GM12878 (cell line): ENCODE data around the gene SLC35F2. TPM values are rescaled to one million over a fixed set of nuclear protein-coding genes. Genes with fewer than 3 reads are reported as not detected.
A peak's percentile ranks its signal among the peaks of the same experiment; 100 is the strongest.

ENCODE experiments used
- ATAC-seq: fragments of 200-7000 bp; cut with Tn5 transposase; 3 replicates; pipeline ENCODE4 v1.9.1; 2020; ENCODE audit warnings: mild to moderate bottlenecking, moderate library complexity
- BruUV-seq: library from RNA; stranded (reverse); fragments of 400-500 nt; replicated peaks from 2 replicates; lab custom pipeline; 2021; lab: Mats Ljungman, UMichigan
- CTCF ChIA-PET: fragments of 300-600 bp; sonication (Branson Sonifier 250); formaldehyde crosslinking; extraction: SDS; loops from one replicate; lab custom pipeline; 2021; ENCODE audit warnings: inconsistent platforms; lab: Yijun Ruan, JAX
- POLR2A ChIA-PET: fragments of 350-600 bp; formaldehyde crosslinking; extraction: SDS; loops from one replicate; lab custom pipeline; 2021; ENCODE audit warnings: inconsistent platforms; lab: Charles Lee
- RAD21 ChIA-PET: fragments of 300-600 bp; sonication (Branson Sonifier 250); formaldehyde crosslinking; loops from one replicate; lab custom pipeline; 2023; ENCODE audit warnings: antibody characterized with exemption; ENCODE audit not compliant: unreplicated experiment; lab: Charles Lee
- SMC1A ChIA-PET: fragments of 300-600 bp; sonication (Branson Sonifier 250); formaldehyde crosslinking; loops from one replicate; lab custom pipeline; 2023; ENCODE audit not compliant: unreplicated experiment, uncharacterized antibody; lab: Charles Lee
- DNase-seq: peaks from one replicate; pipeline ENCODE4 v3.0.0-alpha.2; 2011; ENCODE audit warnings: low read depth, low spot score
- FAIRE-seq: peaks from 3 replicates; lab custom pipeline; 2011; peaks lifted over from hg19 to GRCh38; lab: Jason Lieb, UNC
- H2AFZ ChIP-seq: 2 replicates; pipeline ENCODE4 v1.6.0; 2011; ENCODE audit warnings: low read depth, low read length, control low read depth; ENCODE audit not compliant: control insufficient read depth
- H3K27ac ChIP-seq: 2 replicates; pipeline ENCODE4 v1.5.1; 2011; ENCODE audit warnings: control low read depth; ENCODE audit not compliant: control insufficient read depth, insufficient read depth
- H3K27me3 ChIP-seq, 2 experiments: replicated peaks in 1 of 2; 2 replicates each; pipeline versions ENCODE4 v1.6.0 to v1.6.1; 2011; ENCODE audit warnings: low read length in 1 of 2; ENCODE audit not compliant: control insufficient read depth in 2 of 2, insufficient read depth in 2 of 2
- H3K36me3 ChIP-seq, 2 experiments: 2 replicates each; pipeline ENCODE4 v1.5.1; 2011; ENCODE audit warnings: low read length in 1 of 2; ENCODE audit not compliant: control insufficient read depth in 2 of 2, insufficient read depth in 2 of 2
- H3K4me1 ChIP-seq: 2 replicates; pipeline ENCODE4 v1.6.1; 2011; ENCODE audit warnings: mild to moderate bottlenecking, low read length, moderate library complexity, mixed read lengths; ENCODE audit not compliant: control insufficient read depth, insufficient read depth
- H3K4me2 ChIP-seq: 2 replicates; pipeline ENCODE4 v1.6.0; 2011; ENCODE audit warnings: control low read depth; ENCODE audit not compliant: control insufficient read depth, insufficient read depth
- H3K4me3 ChIP-seq: fragments of 200-600 bp; sonication (generic); 2 replicates; pipeline ENCODE4 v1.5.1; 2016
- H3K79me2 ChIP-seq: 2 replicates; pipeline ENCODE4 v1.6.0; 2011; ENCODE audit warnings: low read length; ENCODE audit not compliant: control insufficient read depth, insufficient read depth
- H3K9ac ChIP-seq: 2 replicates; pipeline ENCODE4 v1.8.0; 2011; ENCODE audit warnings: low read length, control low read depth, mixed read lengths; ENCODE audit not compliant: control insufficient read depth, insufficient read depth
- H3K9me3 ChIP-seq: replicated peaks from 3 replicates; pipeline ENCODE4 v1.5.1; 2011; ENCODE audit warnings: mild to moderate bottlenecking, low read length; ENCODE audit not compliant: control insufficient read depth, insufficient read depth
- H4K20me1 ChIP-seq: 2 replicates; pipeline ENCODE4 v1.6.0; 2011; ENCODE audit not compliant: control insufficient read depth, insufficient read depth
- ATF2 ChIP-seq: IDR thresholded peaks from 2 replicates; pipeline ENCODE4 v1.6.1; 2012; ENCODE audit warnings: low read length, inconsistent platforms
- ZBTB33 ChIP-seq: fragments of 450-650 bp; IDR thresholded peaks from 2 replicates; pipeline ENCODE4 v1.6.1; 2017; ENCODE audit warnings: mild to moderate bottlenecking
- WGBS: methylation state at CpG from one replicate; pipeline ENCODE4 v1.1.6; 2016; ENCODE audit warnings: low lambda C conversion rate; ENCODE audit not compliant: insufficient replicate concordance, insufficient coverage; ENCODE audit errors: missing lambda C conversion rate; 5-methylcytosine and 5-hydroxymethylcytosine counted together
- in situ Hi-C: fragments of 300-500 bp; cut with MboI; formaldehyde crosslinking; loops from 9 replicates; pipeline ENCODE4 v1.14.3; 2018; ENCODE audit warnings: mixed read lengths
- intact Hi-C: fragments of 100-400 bp; cut with micrococcal nuclease; formaldehyde crosslinking; loops from one replicate; pipeline ENCODE4 v1.14.2; 2022; ENCODE audit not compliant: unreplicated experiment
- polyA plus RNA-seq, 11 experiments: library from polyadenylated mRNA; depleted of rRNA in 4 of 11; unstranded in 6 of 11; stranded (reverse) in 5 of 11; fragments of >200 nt; fragmentation: Nextera tagmentation in 4 of 11; fragmentation: Illumina TruSeq in 1 of 11; extraction: Ambion mirVana in 4 of 11; extraction: Trizol in 1 of 11; gene quantifications; 1 replicate in 1 of 11; 2 replicates in 10 of 11; pipeline versions ENCODE4 v1.2.1 to v1.2.3, GENCODE V29; 2011 to 2016; ENCODE audit warnings: inconsistent platforms in 2 of 11, missing spikeins in 2 of 11, low read depth in 1 of 11
- total RNA-seq, 4 experiments: library from RNA; depleted of rRNA in 3 of 4; stranded (reverse); fragments of >200 nt in 3 of 4; fragmentation: Illumina TruSeq in 1 of 4; extraction: Trizol in 1 of 4; gene quantifications; 2 replicates each; pipeline versions ENCODE4 v1.2.1 to v1.2.3, GENCODE V29; 2013 to 2021

Gene SLC35F2
- total and polyA plus RNA-seq, 10 of the 15 experiments (the other 5 are each of a cell fraction or from before 2014, with no cell fraction given) = 15.2 to 48.8 (median 40.1) TPM

- SMC1A ChIA-PET = interaction anchor here (0.5 to 2.1 kb wide), 4 partner anchors 17 to 54 kb away, joined by 3 to 5 read pairs (median 4); no protein-coding TSS in a partner anchor
- no peak for FAIRE-seq
- peaks cover under 1 to 2% of the 10 kb centered on the region in 2 experiments; a peak in 3 of 4 replicates for H3K36me3 ChIP-seq
- no peaks in the 10 kb centered on the region for H4K20me1 ChIP-seq
- H3K9me3 ChIP-seq = no peaks in the 10 kb centered on the region; the same call in 2 of the 3 replicates
- RAD21 ChIA-PET = interaction anchor here (0.8 kb wide), 1 partner anchor 15 kb away, joined by 3 read pairs; no protein-coding TSS in a partner anchor
- peak overlapping the region; percentile 86 for H3K27ac ChIP-seq
- H3K4me1 ChIP-seq = peaks cover 36% of the 10 kb centered on the region
- CTCF ChIA-PET = interaction anchor here (0.7 to 1.7 kb wide), 5 partner anchors 10 to 101 kb away, joined by 3 to 5 read pairs (median 3); no protein-coding TSS in a partner anchor
- H3K79me2 ChIP-seq = peaks cover 72% of the 10 kb centered on the region
- WGBS = 85% methylated on average over 8 of the region's 8 CpGs
- H2AFZ ChIP-seq = no peak overlapping the region
- DNase-seq = no peak
- H3K9ac ChIP-seq = no peak overlapping the region
- peak overlapping the region; percentile 57 for H3K4me2 ChIP-seq
- H3K4me3 ChIP-seq = no peak overlapping the region
- no TSS peak for BruUV-seq
- peak; percentile 65; the same call in 1 of the 2 replicates for TF ChIP-seq ZBTB33
- TF ChIP-seq ATF2 = no peak
- no peak for ATAC-seq
- in situ Hi-C loops = no loop called here
- POLR2A ChIA-PET = interaction anchor here (1.0 to 1.3 kb wide), 3 partner anchors 10 to 22 kb away, joined by 3 to 9 read pairs (median 3); no protein-coding TSS in a partner anchor
- intact Hi-C loops = loop anchor here (5.0 kb wide), 1 partner anchor 885 kb away; no protein-coding TSS in a partner anchor
- no peaks in the 10 kb centered on the region for H3K27me3 ChIP-seq
These were observed 16.0 kb downstream of the SLC35F2 start for GRCh38 chr11:107842412-107843100.
